HCT116 (cell line): ENCODE measurements around the gene PFN2. TPM values are rescaled to one million over a fixed set of nuclear protein-coding genes. Genes with fewer than 3 reads are reported as not detected.

Experiments
- ATAC-seq: fragments of 200-7000 bp; cut with Tn5 transposase; 2 replicates; pipeline ENCODE4 v1.9.1; 2020; ENCODE audit warnings: mild to moderate bottlenecking, moderate library complexity
- BruUV-seq: library from RNA; stranded (reverse); fragments of 400-500 nt; replicated peaks from 2 replicates; lab custom pipeline; 2021; lab: Mats Ljungman, UMichigan
- CTCF ChIA-PET: fragments of 300-600 bp; sonication (Branson Sonifier 250); formaldehyde crosslinking; loops from one replicate; lab custom pipeline; 2021; ENCODE audit warnings: antibody characterized with exemption; lab: Charles Lee
- POLR2A ChIA-PET: fragments of 300-600, 350-600 bp; sonication (Branson Sonifier 250); formaldehyde crosslinking; loops from one replicate; lab custom pipeline; 2021; ENCODE audit warnings: antibody characterized with exemption; lab: Charles Lee
- RAD21 ChIA-PET, 2 experiments: fragments of 300-600 bp; sonication (Branson Sonifier 250); formaldehyde crosslinking; loops; one replicate each; lab custom pipeline; 2023; ENCODE audit warnings: low total read pairs in 2 of 2; ENCODE audit not compliant: uncharacterized antibody in 2 of 2, unreplicated experiment in 2 of 2, low non-redundant PET in 1 of 2; lab: Charles Lee
- DNase-seq: peaks from one replicate; pipeline ENCODE4 v3.0.0-alpha.2; 2010; ENCODE audit warnings: low read depth, low spot score
- H2AFZ ChIP-seq: fragments of 200-600 bp; shearing (Covaris generic), sonication (generic); 2 replicates; pipeline ENCODE4 v1.6.1; 2017; ENCODE audit warnings: low read depth, mixed run types, mixed read lengths, antibody characterized with exemption, low read length; ENCODE audit not compliant: poor library complexity, severe bottlenecking
- H3K27ac ChIP-seq: 2 replicates; pipeline ENCODE4 v1.5.1; 2012; ENCODE audit warnings: low read depth, low read length
- H3K27me3 ChIP-seq: fragments of 200-600 bp; sonication (generic); 2 replicates; pipeline ENCODE4 v1.6.1; 2016; ENCODE audit warnings: mixed run types, low read length, mixed read lengths; ENCODE audit not compliant: insufficient read depth
- H3K36me3 ChIP-seq, 2 experiments: fragments of 200-500 bp in 1 of 2; fragments of 200-600 bp in 1 of 2; sonication (Bioruptor generic) in 1 of 2; sonication (generic) in 1 of 2; 2 replicates each; pipeline versions ENCODE4 v1.5.1 to v1.6.1; 2014 to 2016; ENCODE audit warnings: low read length in 2 of 2, inconsistent platforms in 1 of 2, mixed read lengths in 1 of 2, mixed run types in 1 of 2; ENCODE audit not compliant: insufficient read depth in 2 of 2, control insufficient read depth in 1 of 2
- H3K4me1 ChIP-seq, 2 experiments: fragments of 200-600 bp in 1 of 2; sonication (generic) in 1 of 2; 2 replicates each; pipeline versions ENCODE4 v1.5.1 to v1.6.1; 2012 to 2017; ENCODE audit warnings: low read length in 2 of 2, inconsistent platforms in 1 of 2, mild to moderate bottlenecking in 1 of 2, mixed read lengths in 1 of 2, mixed run types in 1 of 2, moderate library complexity in 1 of 2; ENCODE audit not compliant: insufficient read depth in 2 of 2, control insufficient read depth in 1 of 2
- H3K4me2 ChIP-seq: fragments of 200-600 bp; sonication (generic); 2 replicates; pipeline ENCODE4 v1.6.1; 2017; ENCODE audit warnings: mixed run types, low read length, mixed read lengths
- H3K4me3 ChIP-seq, 2 experiments: fragments of 200-600 bp in 1 of 2; sonication (generic) in 1 of 2; replicated peaks in 1 of 2; 2 replicates each; pipeline ENCODE4 v1.5.1; 2011 to 2016; ENCODE audit warnings: low read length in 2 of 2, control low read depth in 1 of 2, low read depth in 1 of 2, mild to moderate bottlenecking in 1 of 2, mixed read lengths in 1 of 2, mixed run types in 1 of 2
- H3K79me2 ChIP-seq: fragments of 200-600 bp; sonication (generic); 2 replicates; pipeline ENCODE4 v1.6.1; 2017; ENCODE audit warnings: mild to moderate bottlenecking, mixed run types, low read length, moderate library complexity, mixed read lengths; ENCODE audit not compliant: insufficient read depth
- H3K9ac ChIP-seq: fragments of 200-600 bp; sonication (generic); 2 replicates; pipeline ENCODE4 v1.6.1; 2016; ENCODE audit warnings: low read length, mixed read lengths
- H3K9me2 ChIP-seq: fragments of 200-600 bp; sonication (generic), shearing (Covaris generic); 2 replicates; pipeline ENCODE4 v1.6.1; 2017; ENCODE audit warnings: mixed run types, mild to moderate bottlenecking, moderate library complexity; ENCODE audit not compliant: insufficient read depth
- H3K9me3 ChIP-seq, 2 experiments: fragments of 200-500 bp in 1 of 2; fragments of 200-600 bp in 1 of 2; sonication (Bioruptor generic) in 1 of 2; sonication (generic) in 1 of 2; 2 replicates each; pipeline ENCODE4 v1.6.1; 2014 to 2017; ENCODE audit warnings: low read length in 2 of 2, mixed read lengths in 2 of 2, inconsistent platforms in 1 of 2, low read depth in 1 of 2, mild to moderate bottlenecking in 1 of 2, mixed run types in 1 of 2, moderate library complexity in 1 of 2; ENCODE audit not compliant: control insufficient read depth in 1 of 2, insufficient read depth in 1 of 2
- H4K20me1 ChIP-seq: fragments of 200-600 bp; sonication (generic), shearing (Covaris generic); 2 replicates; pipeline ENCODE4 v1.6.1; 2017; ENCODE audit warnings: mixed run types, mild to moderate bottlenecking, moderate library complexity; ENCODE audit not compliant: insufficient read depth
- CBX3 ChIP-seq: IDR thresholded peaks from 2 replicates; pipeline ENCODE4 v1.6.1; 2012; ENCODE audit warnings: low read depth
- ELF1 ChIP-seq: IDR thresholded peaks from 2 replicates; pipeline ENCODE4 v1.6.1; 2012; ENCODE audit warnings: low read depth, borderline replicate concordance
- EZH2phosphoT487 ChIP-seq: fragments of 200-600 bp; IDR thresholded peaks from 2 replicates; pipeline ENCODE4 v1.6.1; 2018; ENCODE audit warnings: antibody characterized with exemption, borderline replicate concordance
- FOSL1 ChIP-seq: IDR thresholded peaks from 2 replicates; pipeline ENCODE4 v1.6.1; 2012; ENCODE audit warnings: low read depth
- JUND ChIP-seq: IDR thresholded peaks from 2 replicates; pipeline ENCODE4 v1.6.1; 2012
- MAX ChIP-seq: IDR thresholded peaks from 2 replicates; pipeline ENCODE4 v1.6.1; 2012
- POLR2AphosphoS5 ChIP-seq: IDR thresholded peaks from 2 replicates; pipeline ENCODE4 v1.6.1; 2011; ENCODE audit warnings: mild to moderate bottlenecking, low read depth, low read length, moderate library complexity
- intact Hi-C: fragments of 100-400 bp; cut with micrococcal nuclease; formaldehyde crosslinking; loops from 2 replicates; pipeline ENCODE4 v1.10.0; 2022
- total RNA-seq: library from RNA; stranded (reverse); gene quantifications from one replicate; pipeline ENCODE4 v1.2.1, GENCODE V29; 2021; ENCODE audit not compliant: unreplicated experiment
- TF ChIP-seq, protein P1 (sequence below): IDR thresholded peaks from 2 replicates; pipeline ENCODE4 v1.6.1; 2012
- TF ChIP-seq, protein P2 (sequence below): IDR thresholded peaks from 2 replicates; pipeline ENCODE4 v1.6.1; 2011; ENCODE audit warnings: mild to moderate bottlenecking, low read length, moderate library complexity; ENCODE audit not compliant: insufficient replicate concordance; ENCODE audit errors: extremely low read depth

Gene PFN2
- total RNA-seq, 1 experiment from 2014 or later = 131 TPM

- no peak for DNase-seq
- Histone ChIP-seq H3K9me2 (no peaks in the 10 kb centered on the region), H3K4me1 (no peaks in the 10 kb centered on the region), H3K79me2 (no peaks in the 10 kb centered on the region), H3K27me3 (no peaks in the 10 kb centered on the region), H3K4me3 (no peak overlapping the region)
- intact Hi-C loops = no loop called here
- POLR2A ChIA-PET = no interaction called here
- CTCF ChIA-PET = no interaction called here
- no peak for TF ChIP-seq CBX3
- TF ChIP-seq JUND = no peak
- no peak for TF ChIP-seq EZH2phosphoT487
- TF ChIP-seq MAX = no peak
- no peak for TF ChIP-seq ELF1
- TF ChIP-seq, protein P1, sequence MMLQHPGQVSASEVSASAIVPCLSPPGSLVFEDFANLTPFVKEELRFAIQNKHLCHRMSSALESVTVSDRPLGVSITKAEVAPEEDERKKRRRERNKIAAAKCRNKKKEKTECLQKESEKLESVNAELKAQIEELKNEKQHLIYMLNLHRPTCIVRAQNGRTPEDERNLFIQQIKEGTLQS = no peak
- no peak for TF ChIP-seq POLR2AphosphoS5
- TF ChIP-seq, all 23 proteins: peak for 0
- ATAC-seq = no peak
- H3K9ac ChIP-seq = no peak overlapping the region
- RAD21 ChIA-PET = no interaction called here
- no peak overlapping the region for H3K4me2 ChIP-seq
- BruUV-seq = no TSS peak
- no peaks in the 10 kb centered on the region for H3K36me3 ChIP-seq
- H3K9me3 ChIP-seq = peaks cover 5 to 6% of the 10 kb centered on the region in 2 experiments; a peak in 2 of 4 replicates
- H4K20me1 ChIP-seq = no peaks in the 10 kb centered on the region
- H2AFZ ChIP-seq = no peak overlapping the region
- H3K27ac ChIP-seq = no peak overlapping the region
These were observed 19.8 kb upstream of the PFN2 start for GRCh38 chr3:149990423-149990948.

- TF ChIP-seq FOSL1 (no peak), MAX (no peak), ELF1 (no peak)
- TF ChIP-seq, protein P2, sequence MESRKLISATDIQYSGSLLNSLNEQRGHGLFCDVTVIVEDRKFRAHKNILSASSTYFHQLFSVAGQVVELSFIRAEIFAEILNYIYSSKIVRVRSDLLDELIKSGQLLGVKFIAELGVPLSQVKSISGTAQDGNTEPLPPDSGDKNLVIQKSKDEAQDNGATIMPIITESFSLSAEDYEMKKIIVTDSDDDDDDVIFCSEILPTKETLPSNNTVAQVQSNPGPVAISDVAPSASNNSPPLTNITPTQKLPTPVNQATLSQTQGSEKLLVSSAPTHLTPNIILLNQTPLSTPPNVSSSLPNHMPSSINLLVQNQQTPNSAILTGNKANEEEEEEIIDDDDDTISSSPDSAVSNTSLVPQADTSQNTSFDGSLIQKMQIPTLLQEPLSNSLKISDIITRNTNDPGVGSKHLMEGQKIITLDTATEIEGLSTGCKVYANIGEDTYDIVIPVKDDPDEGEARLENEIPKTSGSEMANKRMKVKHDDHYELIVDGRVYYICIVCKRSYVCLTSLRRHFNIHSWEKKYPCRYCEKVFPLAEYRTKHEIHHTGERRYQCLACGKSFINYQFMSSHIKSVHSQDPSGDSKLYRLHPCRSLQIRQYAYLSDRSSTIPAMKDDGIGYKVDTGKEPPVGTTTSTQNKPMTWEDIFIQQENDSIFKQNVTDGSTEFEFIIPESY = no peak
- Histone ChIP-seq H3K4me1 (no peaks in the 10 kb centered on the region), H3K79me2 (no peaks in the 10 kb centered on the region), H3K4me2 (no peak overlapping the region), H3K27me3 (no peaks in the 10 kb centered on the region), H3K9me3 (no peaks in the 10 kb centered on the region; a peak in 1 of 4 replicates), H3K4me3 (no peak overlapping the region), H4K20me1 (no peaks in the 10 kb centered on the region), H3K36me3 (no peaks in the 10 kb centered on the region), H3K9ac (no peak overlapping the region), H2AFZ (no peak overlapping the region), H3K9me2 (no peaks in the 10 kb centered on the region), H3K27ac (no peak overlapping the region)
- ChIA-PET POLR2A (no interaction called here), RAD21 (no interaction called here), CTCF (no interaction called here)
- no peak for ATAC-seq
- no TSS peak for BruUV-seq
- intact Hi-C loops = no loop called here
- DNase-seq = no peak
These were observed 18.6 kb upstream of the PFN2 start for GRCh38 chr3:149989307-149989706.
